ENCODE data around the gene PRG3.

The PRG3 gene

GRCh38 chr11:57377107-57377506 is 3.8 kb downstream of the PRG3 start:
- TF ChIP-seq CTCF (conservative IDR thresholded peaks at IDR 0.05; ENCODE audit: low read length) (no peak), EZH2phosphoT487 (IDR thresholded peaks at IDR 0.05; ENCODE audit: borderline replicate concordance) (no peak)
- Histone ChIP-seq H3F3A (ENCODE audit: low read depth) (no peaks in the 10 kb centered on the region), H3K27me3 (ENCODE audit: insufficient read depth, low read length, poor library complexity, severe bottlenecking) (no peaks in the 10 kb centered on the region), H3K79me2 (ENCODE audit: insufficient read depth, low read length) (no peaks in the 10 kb centered on the region), H3K9me2 (replicated peaks; ENCODE audit: low read depth, low read length) (no peaks in the 10 kb centered on the region), H2AFZ (ENCODE audit: low read length) (no peak overlapping the region), H3K9ac (ENCODE audit: low read depth, low read length, poor library complexity, severe bottlenecking) (no peak overlapping the region), H3K4me1 (ENCODE audit: insufficient read depth, low read length, poor library complexity, severe bottlenecking) (no peaks in the 10 kb centered on the region), H3K9me3 (ENCODE audit: insufficient read depth, low read depth, low read length) (no peaks in the 10 kb centered on the region), H3K4me2 (ENCODE audit: low read depth, low read length, poor library complexity, severe bottlenecking) (no peak overlapping the region), H3K4me3 (ENCODE audit: low read length, poor library complexity, severe bottlenecking) (no peak overlapping the region), H3K36me3 (ENCODE audit: insufficient read depth, low read length) (no peaks in the 10 kb centered on the region), H4K20me1 (ENCODE audit: insufficient read depth, low read length, poor library complexity, severe bottlenecking) (no peaks in the 10 kb centered on the region)

GRCh38 chr11:57376095-57377090 is 4.6 kb downstream of the PRG3 start:
- H3K27me3 ChIP-seq (ENCODE audit: insufficient read depth, low read length, poor library complexity, severe bottlenecking): no peaks in the 10 kb centered on the region
- H2AFZ ChIP-seq (ENCODE audit: low read length): no peak overlapping the region
- H3K9me2 ChIP-seq (replicated peaks; ENCODE audit: low read depth, low read length): no peaks in the 10 kb centered on the region
- TF ChIP-seq CTCF (conservative IDR thresholded peaks at IDR 0.05; ENCODE audit: low read length) (no peak), EZH2phosphoT487 (IDR thresholded peaks at IDR 0.05; ENCODE audit: borderline replicate concordance) (no peak)
- H4K20me1 ChIP-seq (ENCODE audit: insufficient read depth, low read length, poor library complexity, severe bottlenecking): no peaks in the 10 kb centered on the region
- H3K79me2 ChIP-seq (ENCODE audit: insufficient read depth, low read length): no peaks in the 10 kb centered on the region
- peaks cover 2% of the 10 kb centered on the region for H3K4me1 ChIP-seq (ENCODE audit: insufficient read depth, low read length, poor library complexity, severe bottlenecking)
- H3K4me3 ChIP-seq (ENCODE audit: low read length, poor library complexity, severe bottlenecking): no peak overlapping the region
- no peaks in the 10 kb centered on the region for H3K36me3 ChIP-seq (ENCODE audit: insufficient read depth, low read length)
- no peak overlapping the region for H3K4me2 ChIP-seq (ENCODE audit: low read depth, low read length, poor library complexity, severe bottlenecking)
- H3K9me3 ChIP-seq (ENCODE audit: insufficient read depth, low read depth, low read length): no peaks in the 10 kb centered on the region
- H3K9ac ChIP-seq (ENCODE audit: low read depth, low read length, poor library complexity, severe bottlenecking): no peak overlapping the region
- no peaks in the 10 kb centered on the region for H3F3A ChIP-seq (ENCODE audit: low read depth)

- Histone ChIP-seq H2AFZ (ENCODE audit: low read length) (no peak overlapping the region), H3K4me2 (ENCODE audit: low read depth, low read length, poor library complexity, severe bottlenecking) (no peak overlapping the region), H3K4me1 (ENCODE audit: insufficient read depth, low read length, poor library complexity, severe bottlenecking) (peaks cover 9% of the 10 kb centered on the region), H3K9ac (ENCODE audit: low read depth, low read length, poor library complexity, severe bottlenecking) (no peak overlapping the region), H3K27me3 (ENCODE audit: insufficient read depth, low read length, poor library complexity, severe bottlenecking) (no peaks in the 10 kb centered on the region), H3K9me3 (ENCODE audit: insufficient read depth, low read depth, low read length) (no peaks in the 10 kb centered on the region), H4K20me1 (ENCODE audit: insufficient read depth, low read length, poor library complexity, severe bottlenecking) (no peaks in the 10 kb centered on the region), H3K79me2 (ENCODE audit: insufficient read depth, low read length) (no peaks in the 10 kb centered on the region), H3K9me2 (replicated peaks; ENCODE audit: low read depth, low read length) (no peaks in the 10 kb centered on the region), H3F3A (ENCODE audit: low read depth) (no peaks in the 10 kb centered on the region), H3K36me3 (ENCODE audit: insufficient read depth, low read length) (no peaks in the 10 kb centered on the region), H3K4me3 (ENCODE audit: low read length, poor library complexity, severe bottlenecking) (no peak overlapping the region)
- no peak for TF ChIP-seq CTCF (conservative IDR thresholded peaks at IDR 0.05; ENCODE audit: low read length)
Measured at GRCh38 chr11:57375490-57375889, 5.5 kb downstream of the PRG3 start.
